Esophagus muscularis mucosa (tissue), 3 donors: ENCODE data around the gene SOX5.

Experiments used
- EP300 ChIP-seq: sonication (generic); formaldehyde crosslinking; IDR thresholded peaks from one replicate; pipeline ENCODE4 v1.6.1; 2017; ENCODE audit warnings: antibody characterized with exemption
- TF ChIP-seq, protein P1 (sequence below), 3 experiments: fragments of 200-600 bp in 2 of 3; fragments of 450-650 bp in 1 of 3; sonication (generic) in 2 of 3; IDR thresholded peaks; one replicate each; pipeline ENCODE4 v1.5.1; 2017 to 2019; ENCODE audit warnings: antibody characterized with exemption in 3 of 3, mild to moderate bottlenecking in 2 of 3, moderate library complexity in 1 of 3

DNA sequence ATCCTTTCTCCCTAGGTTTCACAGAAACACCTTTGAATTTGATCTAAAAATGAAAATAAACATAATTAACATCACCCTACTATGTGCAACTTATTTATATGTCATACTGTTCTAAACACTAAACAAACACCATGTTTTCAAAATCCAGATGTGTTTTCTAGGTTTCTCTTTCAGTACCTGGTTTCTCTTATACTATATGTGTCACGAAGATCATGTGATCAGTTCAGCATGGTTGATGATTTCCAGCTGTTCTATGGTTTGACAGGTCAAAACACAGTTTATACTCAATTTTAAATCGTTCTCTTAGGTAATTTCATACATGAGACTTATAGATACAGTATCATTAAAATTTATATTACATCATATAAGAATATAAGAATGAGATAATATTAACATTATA lies 373.1 kb downstream of the SOX5 start:
- TF ChIP-seq, protein P1, sequence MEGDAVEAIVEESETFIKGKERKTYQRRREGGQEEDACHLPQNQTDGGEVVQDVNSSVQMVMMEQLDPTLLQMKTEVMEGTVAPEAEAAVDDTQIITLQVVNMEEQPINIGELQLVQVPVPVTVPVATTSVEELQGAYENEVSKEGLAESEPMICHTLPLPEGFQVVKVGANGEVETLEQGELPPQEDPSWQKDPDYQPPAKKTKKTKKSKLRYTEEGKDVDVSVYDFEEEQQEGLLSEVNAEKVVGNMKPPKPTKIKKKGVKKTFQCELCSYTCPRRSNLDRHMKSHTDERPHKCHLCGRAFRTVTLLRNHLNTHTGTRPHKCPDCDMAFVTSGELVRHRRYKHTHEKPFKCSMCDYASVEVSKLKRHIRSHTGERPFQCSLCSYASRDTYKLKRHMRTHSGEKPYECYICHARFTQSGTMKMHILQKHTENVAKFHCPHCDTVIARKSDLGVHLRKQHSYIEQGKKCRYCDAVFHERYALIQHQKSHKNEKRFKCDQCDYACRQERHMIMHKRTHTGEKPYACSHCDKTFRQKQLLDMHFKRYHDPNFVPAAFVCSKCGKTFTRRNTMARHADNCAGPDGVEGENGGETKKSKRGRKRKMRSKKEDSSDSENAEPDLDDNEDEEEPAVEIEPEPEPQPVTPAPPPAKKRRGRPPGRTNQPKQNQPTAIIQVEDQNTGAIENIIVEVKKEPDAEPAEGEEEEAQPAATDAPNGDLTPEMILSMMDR (IDR thresholded peaks at IDR 0.05): no peak
- TF ChIP-seq EP300: no peak
